Hepatocyte (in vitro differentiated cells): ENCODE measurements around the gene CFAP90.

Experiments used
- EZH2 ChIP-seq: fragments of 200-600 bp; sonication (generic); IDR thresholded peaks from 2 replicates; pipeline ENCODE4 v1.6.1; 2016; ENCODE audit warnings: antibody characterized with exemption, mild to moderate bottlenecking, borderline replicate concordance
- EZH2phosphoT487 ChIP-seq: fragments of 200-600 bp; sonication (generic); IDR thresholded peaks from one replicate; pipeline ENCODE4 v1.6.1; 2018; ENCODE audit warnings: antibody characterized with exemption, mild to moderate bottlenecking, low read depth, moderate library complexity; ENCODE audit not compliant: unreplicated experiment, severe bottlenecking
- TF ChIP-seq, protein P1 (sequence below): fragments of 200-600 bp; sonication (generic); IDR thresholded peaks from 2 replicates; pipeline ENCODE4 v1.5.1; 2016; ENCODE audit warnings: antibody characterized with exemption, mild to moderate bottlenecking; ENCODE audit not compliant: poor library complexity

DNA sequence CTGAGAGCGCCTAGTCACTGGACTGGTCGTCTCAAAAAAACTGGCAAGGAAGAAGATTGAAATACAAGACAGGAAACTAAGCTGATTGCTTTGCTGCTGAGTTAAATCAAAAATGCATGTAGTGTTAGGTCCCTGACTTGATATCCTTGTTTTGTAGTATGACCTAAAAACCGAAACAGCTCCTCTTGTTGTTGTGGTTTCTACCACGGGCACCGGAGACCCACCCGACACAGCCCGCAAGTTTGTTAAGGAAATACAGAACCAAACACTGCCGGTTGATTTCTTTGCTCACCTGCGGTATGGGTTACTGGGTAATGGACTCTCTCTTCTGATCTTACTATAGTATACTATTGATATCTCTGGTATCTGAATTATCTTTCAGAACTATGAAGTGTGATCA lies 22.3 kb upstream of the CFAP90 start:
- TF ChIP-seq, protein P1, sequence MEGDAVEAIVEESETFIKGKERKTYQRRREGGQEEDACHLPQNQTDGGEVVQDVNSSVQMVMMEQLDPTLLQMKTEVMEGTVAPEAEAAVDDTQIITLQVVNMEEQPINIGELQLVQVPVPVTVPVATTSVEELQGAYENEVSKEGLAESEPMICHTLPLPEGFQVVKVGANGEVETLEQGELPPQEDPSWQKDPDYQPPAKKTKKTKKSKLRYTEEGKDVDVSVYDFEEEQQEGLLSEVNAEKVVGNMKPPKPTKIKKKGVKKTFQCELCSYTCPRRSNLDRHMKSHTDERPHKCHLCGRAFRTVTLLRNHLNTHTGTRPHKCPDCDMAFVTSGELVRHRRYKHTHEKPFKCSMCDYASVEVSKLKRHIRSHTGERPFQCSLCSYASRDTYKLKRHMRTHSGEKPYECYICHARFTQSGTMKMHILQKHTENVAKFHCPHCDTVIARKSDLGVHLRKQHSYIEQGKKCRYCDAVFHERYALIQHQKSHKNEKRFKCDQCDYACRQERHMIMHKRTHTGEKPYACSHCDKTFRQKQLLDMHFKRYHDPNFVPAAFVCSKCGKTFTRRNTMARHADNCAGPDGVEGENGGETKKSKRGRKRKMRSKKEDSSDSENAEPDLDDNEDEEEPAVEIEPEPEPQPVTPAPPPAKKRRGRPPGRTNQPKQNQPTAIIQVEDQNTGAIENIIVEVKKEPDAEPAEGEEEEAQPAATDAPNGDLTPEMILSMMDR, result no peak
- TF ChIP-seq EZH2 (no peak), EZH2phosphoT487 (no peak)
